ENCODE results near the gene HOXA11.
A peak's percentile ranks its signal among the peaks of the same experiment; 100 is the strongest.

Gene HOXA11

GRCh38 chr7:27189997-27190748 lies 5.1 kb upstream of the HOXA11 start:
- Histone ChIP-seq H3K36me3 (ENCODE audit: control insufficient read depth, insufficient read depth, low read length) (no peaks in the 10 kb centered on the region), H3K27ac (ENCODE audit: low read depth, low read length) (no peak overlapping the region), H3K4me3 (ENCODE audit: low read depth, low read length) (no peak overlapping the region), H3K27me3 (ENCODE audit: control insufficient read depth, insufficient read depth, low read length) (peaks cover 100% of the 10 kb centered on the region), H3K9ac (ENCODE audit: low read length) (no peak overlapping the region), H3K4me1 (ENCODE audit: control insufficient read depth, insufficient read depth, low read length) (peaks cover 39% of the 10 kb centered on the region), H3K9me3 (ENCODE audit: control insufficient read depth, insufficient read depth, low read depth, low read length) (no peaks in the 10 kb centered on the region)

- H3K27me3 ChIP-seq (ENCODE audit: control insufficient read depth, insufficient read depth, low read length), result peaks cover 100% of the 10 kb centered on the region
- no peak overlapping the region for H3K27ac ChIP-seq (ENCODE audit: low read depth, low read length)
- H3K36me3 ChIP-seq (ENCODE audit: control insufficient read depth, insufficient read depth, low read length), result no peaks in the 10 kb centered on the region
- H3K4me3 ChIP-seq (ENCODE audit: low read depth, low read length), result peak overlapping the region; percentile 37
- peaks cover 45% of the 10 kb centered on the region for H3K4me1 ChIP-seq (ENCODE audit: control insufficient read depth, insufficient read depth, low read length)
- H3K9me3 ChIP-seq (ENCODE audit: control insufficient read depth, insufficient read depth, low read depth, low read length), result no peaks in the 10 kb centered on the region
- H3K9ac ChIP-seq (ENCODE audit: low read length), result peak overlapping the region; percentile 24
Measured at GRCh38 chr7:27189295-27189996, 4.4 kb upstream of the HOXA11 start.

- Histone ChIP-seq H3K36me3 (ENCODE audit: control insufficient read depth, insufficient read depth, low read length) (no peaks in the 10 kb centered on the region), H3K4me1 (ENCODE audit: control insufficient read depth, insufficient read depth, low read length) (peaks cover 49% of the 10 kb centered on the region), H3K9ac (ENCODE audit: low read length) (peak overlapping the region; percentile 51), H3K9me3 (ENCODE audit: control insufficient read depth, insufficient read depth, low read depth, low read length) (no peaks in the 10 kb centered on the region), H3K27ac (ENCODE audit: low read depth, low read length) (no peak overlapping the region), H3K4me3 (ENCODE audit: low read depth, low read length) (peak overlapping the region; percentile 37), H3K27me3 (ENCODE audit: control insufficient read depth, insufficient read depth, low read length) (peaks cover 100% of the 10 kb centered on the region)
Measured at GRCh38 chr7:27188386-27189294, 3.6 kb upstream of the HOXA11 start.

GRCh38 chr7:27187475-27188385 lies 2.7 kb upstream of the HOXA11 start:
- peaks cover 100% of the 10 kb centered on the region for H3K27me3 ChIP-seq (ENCODE audit: control insufficient read depth, insufficient read depth, low read length)
- H3K27ac ChIP-seq (ENCODE audit: low read depth, low read length), result no peak overlapping the region
- peaks cover 49% of the 10 kb centered on the region for H3K4me1 ChIP-seq (ENCODE audit: control insufficient read depth, insufficient read depth, low read length)
- H3K36me3 ChIP-seq (ENCODE audit: control insufficient read depth, insufficient read depth, low read length), result no peaks in the 10 kb centered on the region
- no peaks in the 10 kb centered on the region for H3K9me3 ChIP-seq (ENCODE audit: control insufficient read depth, insufficient read depth, low read depth, low read length)
- peak overlapping the region; percentile 51 for H3K9ac ChIP-seq (ENCODE audit: low read length)
- peak overlapping the region; percentile 37; the same call in 1 of the 2 replicates for H3K4me3 ChIP-seq (ENCODE audit: low read depth, low read length)

GRCh38 chr7:27186668-27187474 lies 1.8 kb upstream of the HOXA11 start:
- Histone ChIP-seq H3K27ac (ENCODE audit: low read depth, low read length) (no peak overlapping the region), H3K27me3 (ENCODE audit: control insufficient read depth, insufficient read depth, low read length) (peaks cover 100% of the 10 kb centered on the region), H3K36me3 (ENCODE audit: control insufficient read depth, insufficient read depth, low read length) (no peaks in the 10 kb centered on the region), H3K4me3 (ENCODE audit: low read depth, low read length) (peak overlapping the region; percentile 43; the same call in 1 of the 2 replicates), H3K4me1 (ENCODE audit: control insufficient read depth, insufficient read depth, low read length) (peaks cover 46% of the 10 kb centered on the region), H3K9me3 (ENCODE audit: control insufficient read depth, insufficient read depth, low read depth, low read length) (no peaks in the 10 kb centered on the region), H3K9ac (ENCODE audit: low read length) (no peak overlapping the region)

GRCh38 chr7:27185854-27186667 lies 1.0 kb upstream of the HOXA11 start:
- H3K4me3 ChIP-seq (ENCODE audit: low read depth, low read length), result peak overlapping the region; percentile 43
- no peaks in the 10 kb centered on the region for H3K36me3 ChIP-seq (ENCODE audit: control insufficient read depth, insufficient read depth, low read length)
- H3K27me3 ChIP-seq (ENCODE audit: control insufficient read depth, insufficient read depth, low read length), result peaks cover 100% of the 10 kb centered on the region
- H3K9ac ChIP-seq (ENCODE audit: low read length), result peak overlapping the region; percentile 54
- no peaks in the 10 kb centered on the region for H3K9me3 ChIP-seq (ENCODE audit: control insufficient read depth, insufficient read depth, low read depth, low read length)
- H3K4me1 ChIP-seq (ENCODE audit: control insufficient read depth, insufficient read depth, low read length), result peaks cover 44% of the 10 kb centered on the region
- H3K27ac ChIP-seq (ENCODE audit: low read depth, low read length), result no peak overlapping the region

- Histone ChIP-seq H3K4me3 (ENCODE audit: low read depth, low read length) (peak overlapping the region; percentile 43), H3K4me1 (ENCODE audit: control insufficient read depth, insufficient read depth, low read length) (peaks cover 45% of the 10 kb centered on the region), H3K27me3 (ENCODE audit: control insufficient read depth, insufficient read depth, low read length) (peaks cover 100% of the 10 kb centered on the region), H3K36me3 (ENCODE audit: control insufficient read depth, insufficient read depth, low read length) (no peaks in the 10 kb centered on the region), H3K9ac (ENCODE audit: low read length) (peak overlapping the region; percentile 50), H3K27ac (ENCODE audit: low read depth, low read length) (no peak overlapping the region), H3K9me3 (ENCODE audit: control insufficient read depth, insufficient read depth, low read depth, low read length) (no peaks in the 10 kb centered on the region)
Measured at GRCh38 chr7:27184337-27185012, 557 bp downstream of the HOXA11 start.

GRCh38 chr7:27183682-27184336 lies 1.2 kb downstream of the HOXA11 start:
- Histone ChIP-seq H3K27ac (ENCODE audit: low read depth, low read length) (no peak overlapping the region), H3K36me3 (ENCODE audit: control insufficient read depth, insufficient read depth, low read length) (no peaks in the 10 kb centered on the region), H3K4me1 (ENCODE audit: control insufficient read depth, insufficient read depth, low read length) (peaks cover 43% of the 10 kb centered on the region), H3K4me3 (ENCODE audit: low read depth, low read length) (peak overlapping the region; percentile 43; the same call in 1 of the 2 replicates), H3K9ac (ENCODE audit: low read length) (peak overlapping the region; percentile 50), H3K27me3 (ENCODE audit: control insufficient read depth, insufficient read depth, low read length) (peaks cover 100% of the 10 kb centered on the region), H3K9me3 (ENCODE audit: control insufficient read depth, insufficient read depth, low read depth, low read length) (no peaks in the 10 kb centered on the region)

Data from HUES6 (cell line).